Neural cell (in vitro differentiated cells): ENCODE measurements around the gene DDA1.

ENCODE experiments used
- EZH2 ChIP-seq: fragments of 200-600, 300-800 bp; shearing (Covaris generic), sonication (generic); IDR thresholded peaks from 2 replicates; pipeline ENCODE4 v1.6.1; 2014; ENCODE audit warnings: antibody characterized with exemption, low read length, borderline replicate concordance, mild to moderate bottlenecking; ENCODE audit not compliant: insufficient read depth, poor library complexity, severe bottlenecking
- POLR2AphosphoS5 ChIP-seq: IDR thresholded peaks from 2 replicates; pipeline ENCODE4 v1.6.1; 2012
- TF ChIP-seq, protein P1 (sequence below): fragments of 450-650 bp; IDR thresholded peaks from 2 replicates; pipeline ENCODE4 v1.5.1; 2014; ENCODE audit warnings: antibody characterized with exemption, mild to moderate bottlenecking, moderate library complexity; ENCODE audit not compliant: poor library complexity, severe bottlenecking

DNA sequence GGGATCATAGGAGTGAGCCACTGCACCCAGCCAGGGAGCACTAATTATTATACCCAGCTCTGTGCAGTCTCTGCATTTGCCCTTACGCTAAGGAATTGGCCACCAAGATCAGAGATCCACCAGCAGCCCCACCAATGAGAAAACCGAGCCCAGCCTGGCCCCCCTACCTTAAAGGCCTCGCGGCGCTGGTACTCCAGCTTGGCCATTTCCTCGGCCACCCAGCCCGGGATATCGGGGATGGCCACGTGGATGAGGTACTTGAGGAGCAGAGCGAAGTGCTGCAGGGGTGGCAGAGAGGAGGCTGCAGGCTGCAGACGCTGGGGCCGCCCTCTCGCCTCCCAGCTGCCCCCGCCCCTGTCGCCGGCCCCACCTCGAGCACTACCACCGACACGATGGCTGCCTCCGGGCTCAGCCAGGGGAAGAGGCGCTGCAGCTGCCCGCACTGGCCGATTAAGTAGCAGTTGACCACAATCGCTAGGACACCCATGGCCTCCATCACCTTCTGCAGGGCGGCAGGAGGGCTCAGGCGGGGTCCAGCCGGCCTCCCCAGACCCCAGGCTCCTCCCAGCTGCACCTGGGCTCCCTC is 17.8 kb downstream of the DDA1 start:
- TF ChIP-seq, protein P1, sequence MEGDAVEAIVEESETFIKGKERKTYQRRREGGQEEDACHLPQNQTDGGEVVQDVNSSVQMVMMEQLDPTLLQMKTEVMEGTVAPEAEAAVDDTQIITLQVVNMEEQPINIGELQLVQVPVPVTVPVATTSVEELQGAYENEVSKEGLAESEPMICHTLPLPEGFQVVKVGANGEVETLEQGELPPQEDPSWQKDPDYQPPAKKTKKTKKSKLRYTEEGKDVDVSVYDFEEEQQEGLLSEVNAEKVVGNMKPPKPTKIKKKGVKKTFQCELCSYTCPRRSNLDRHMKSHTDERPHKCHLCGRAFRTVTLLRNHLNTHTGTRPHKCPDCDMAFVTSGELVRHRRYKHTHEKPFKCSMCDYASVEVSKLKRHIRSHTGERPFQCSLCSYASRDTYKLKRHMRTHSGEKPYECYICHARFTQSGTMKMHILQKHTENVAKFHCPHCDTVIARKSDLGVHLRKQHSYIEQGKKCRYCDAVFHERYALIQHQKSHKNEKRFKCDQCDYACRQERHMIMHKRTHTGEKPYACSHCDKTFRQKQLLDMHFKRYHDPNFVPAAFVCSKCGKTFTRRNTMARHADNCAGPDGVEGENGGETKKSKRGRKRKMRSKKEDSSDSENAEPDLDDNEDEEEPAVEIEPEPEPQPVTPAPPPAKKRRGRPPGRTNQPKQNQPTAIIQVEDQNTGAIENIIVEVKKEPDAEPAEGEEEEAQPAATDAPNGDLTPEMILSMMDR: no peak
- TF ChIP-seq POLR2AphosphoS5 (no peak), EZH2 (no peak)
